B cell (primary cell): Measurements from ENCODE around the gene ELANE. TPM values are rescaled to one million over a fixed set of nuclear protein-coding genes. Genes with fewer than 3 reads are reported as not detected.
A peak's percentile ranks its signal among the peaks of the same experiment; 100 is the strongest.

Source experiments
- ATAC-seq: fragments of 200-7000 bp; cut with Tn5 transposase; one replicate; pipeline ENCODE4 v1.10.0; 2021; ENCODE audit warnings: low read depth, mild to moderate bottlenecking, moderate number of reproducible peaks, moderate library complexity
- CTCF ChIA-PET: fragments of 350-600 bp; sonication (Branson Sonifier 250); formaldehyde crosslinking; loops from one replicate; lab custom pipeline; 2021; ENCODE audit warnings: antibody characterized with exemption, inconsistent platforms; lab: Charles Lee
- POLR2A ChIA-PET: fragments of 350-600 bp; sonication (Branson Sonifier 250); formaldehyde crosslinking; loops from one replicate; lab custom pipeline; 2021; ENCODE audit warnings: antibody characterized with exemption; lab: Charles Lee
- DNase-seq: peaks from one replicate; pipeline ENCODE4 v3.0.0; 2013
- H2AFZ ChIP-seq: 2 replicates; pipeline ENCODE4 v1.6.1; 2012; ENCODE audit warnings: mild to moderate bottlenecking, low read depth, low read length; ENCODE audit not compliant: insufficient read depth, poor library complexity, severe bottlenecking
- H3K27ac ChIP-seq, 2 donors: 1 replicate in 1 of 2; 2 replicates in 1 of 2; pipeline ENCODE4 v1.5.1; 2012 to 2013; ENCODE audit warnings: low read length in 2 of 2, mild to moderate bottlenecking in 2 of 2, moderate library complexity in 1 of 2
- H3K27me3 ChIP-seq, 4 experiments: fragments of 200-600 bp in 1 of 4; sonication (generic) in 1 of 4; replicated peaks in 1 of 4; 1 replicate in 2 of 4; 2 replicates in 2 of 4; pipeline versions ENCODE4 v1.6.1 to v1.7.0; 2013 to 2016; ENCODE audit warnings: low read length in 3 of 4, mild to moderate bottlenecking in 2 of 4, mixed read lengths in 1 of 4, moderate library complexity in 1 of 4; ENCODE audit not compliant: insufficient read depth in 4 of 4, control insufficient read depth in 3 of 4; ENCODE audit errors: control extremely low read depth in 1 of 4
- H3K36me3 ChIP-seq, 2 experiments: replicated peaks in 1 of 2; 1 replicate in 1 of 2; 2 replicates in 1 of 2; pipeline versions ENCODE4 v1.6.1 to v1.7.1; 2013; ENCODE audit warnings: low read length in 1 of 2; ENCODE audit not compliant: insufficient read depth in 2 of 2, control insufficient read depth in 1 of 2; ENCODE audit errors: control extremely low read depth in 1 of 2, extremely low read depth in 1 of 2
- H3K4me1 ChIP-seq, 2 donors: fragments of 200-600 bp in 1 of 2; sonication (generic) in 1 of 2; 1 replicate in 1 of 2; 2 replicates in 1 of 2; pipeline versions ENCODE4 v1.5.1 to v1.6.1; 2013 to 2017; ENCODE audit warnings: low read length in 2 of 2; ENCODE audit not compliant: control insufficient read depth in 2 of 2, insufficient read depth in 2 of 2
- H3K4me2 ChIP-seq: replicated peaks from 2 replicates; pipeline ENCODE3; 2012; ENCODE audit warnings: mild to moderate bottlenecking, low read depth, low read length; ENCODE audit not compliant: poor library complexity, severe bottlenecking
- H3K4me3 ChIP-seq, 5 experiments: fragments of 200-600 bp in 1 of 5; sonication (generic) in 1 of 5; 1 replicate in 3 of 5; 2 replicates in 2 of 5; pipeline versions ENCODE4 v1.5.1 to v1.7.0; 2011 to 2016; ENCODE audit warnings: low read length in 4 of 5, mild to moderate bottlenecking in 4 of 5, low read depth in 2 of 5, control low read depth in 1 of 5, moderate library complexity in 1 of 5; ENCODE audit not compliant: insufficient read depth in 1 of 5; ENCODE audit errors: control extremely low read depth in 1 of 5, extremely low read depth in 1 of 5
- H3K79me2 ChIP-seq: fragments of 200-600 bp; sonication (generic); one replicate; pipeline ENCODE4 v1.6.0; 2016; ENCODE audit warnings: low read length; ENCODE audit not compliant: control insufficient read depth, insufficient read depth
- H3K9ac ChIP-seq: fragments of 200-600 bp; sonication (generic); 2 replicates; pipeline ENCODE4 v1.6.1; 2017; ENCODE audit warnings: mild to moderate bottlenecking, low read length, moderate library complexity
- H3K9me3 ChIP-seq, 3 donors: one replicate each; pipeline versions ENCODE4 v1.6.1 to v1.7.1; 2013; ENCODE audit warnings: low read length in 2 of 3; ENCODE audit not compliant: control insufficient read depth in 2 of 3, insufficient read depth in 1 of 3; ENCODE audit errors: control extremely low read depth in 1 of 3
- H4K20me1 ChIP-seq: 2 replicates; pipeline ENCODE4 v1.6.0; 2012; ENCODE audit warnings: mild to moderate bottlenecking, low read length; ENCODE audit not compliant: insufficient read depth, control insufficient read depth, poor library complexity, severe bottlenecking
- H3K27ac Mint-ChIP-seq: one replicate; pipeline ENCODE4 v1.8.0; 2021; ENCODE audit warnings: mixed read lengths
- H3K27me3 Mint-ChIP-seq: one replicate; pipeline ENCODE4 v1.8.0; 2021; ENCODE audit warnings: mixed read lengths
- H3K4me1 Mint-ChIP-seq: one replicate; pipeline ENCODE4 v1.8.0; 2021; ENCODE audit warnings: mixed read lengths
- H3K4me3 Mint-ChIP-seq: one replicate; pipeline ENCODE4 v1.8.0; 2021; ENCODE audit warnings: mixed read lengths
- H3K9me3 Mint-ChIP-seq: one replicate; pipeline ENCODE4 v1.8.0; 2022; ENCODE audit warnings: mixed read lengths; ENCODE audit not compliant: insufficient read depth
- CTCF ChIP-seq: fragments of 200-600 bp; IDR thresholded peaks from one replicate; pipeline ENCODE4 v1.8.0; 2022; ENCODE audit warnings: antibody characterized with exemption, mild to moderate bottlenecking
- EZH2 ChIP-seq: IDR thresholded peaks from 2 replicates; pipeline ENCODE4 v1.6.1; 2012; ENCODE audit warnings: borderline replicate concordance, low read depth, mild to moderate bottlenecking, moderate library complexity, low read length; ENCODE audit not compliant: insufficient read depth, poor library complexity, severe bottlenecking
- WGBS: methylation state at CpG from one replicate; pipeline ENCODE4 v1.1.5; 2013; ENCODE audit warnings: missing lambda C conversion rate; ENCODE audit not compliant: insufficient coverage; 5-methylcytosine and 5-hydroxymethylcytosine counted together
- intact Hi-C: fragments of 100-400 bp; cut with micrococcal nuclease; formaldehyde crosslinking; loops from one replicate; pipeline ENCODE4 v1.10.0; 2022
- polyA plus RNA-seq: library from polyadenylated mRNA; depleted of rRNA; stranded (reverse); fragments of >200 nt; gene quantifications from 2 replicates; pipeline ENCODE4 v1.2.3, GENCODE V29; 2012
- total RNA-seq, 2 donors: library from RNA; stranded (reverse); fragments of 120-200 nt in 1 of 2; gene quantifications; 1 replicate in 1 of 2; 2 replicates in 1 of 2; pipeline versions ENCODE4 v1.2.3 to v1.2.4, GENCODE V29; 2013 to 2022

Gene ELANE
- total and polyA plus RNA-seq, 2 donors (not counting 1 experiment from before 2014, with no cell fraction given), result 0.18 TPM; not detected in 1

GRCh38 chr19:814152-815078 is 37.7 kb upstream of the ELANE start:
- H3K4me3 Mint-ChIP-seq, result no peak overlapping the region
- H3K9me3 ChIP-seq, result peaks cover 0 to 3% (median 0%) of the 10 kb centered on the region in 3 donors
- intact Hi-C loops, result no loop called here
- no peak overlapping the region for H3K27ac Mint-ChIP-seq
- no peak overlapping the region for H3K9ac ChIP-seq
- H3K4me1 Mint-ChIP-seq, result no peaks in the 10 kb centered on the region
- no peaks in the 10 kb centered on the region for H3K9me3 Mint-ChIP-seq
- H3K27ac ChIP-seq, result no peak overlapping the region
- H4K20me1 ChIP-seq, result peaks cover 33% of the 10 kb centered on the region
- TF ChIP-seq CTCF (no peak), EZH2 (no peak)
- WGBS, result 95% methylated on average over 47 of the region's 49 CpGs
- H3K4me3 ChIP-seq, result no peak overlapping the region
- peaks cover 0 to 33% of the 10 kb centered on the region in 2 experiments for H3K36me3 ChIP-seq
- peaks cover 4% of the 10 kb centered on the region for H3K79me2 ChIP-seq
- no peak overlapping the region for H2AFZ ChIP-seq
- no peaks in the 10 kb centered on the region for H3K27me3 ChIP-seq
- CTCF ChIA-PET, result no interaction called here
- H3K27me3 Mint-ChIP-seq, result no peaks in the 10 kb centered on the region
- ATAC-seq (no peak), DNase-seq (peak; percentile 43)
- POLR2A ChIA-PET, result no interaction called here
- no peak overlapping the region for H3K4me2 ChIP-seq
- no peaks in the 10 kb centered on the region for H3K4me1 ChIP-seq

- no peak overlapping the region for H3K27ac ChIP-seq
- Mint-ChIP-seq H3K27me3 (no peaks in the 10 kb centered on the region), H3K4me3 (no peak overlapping the region), H3K27ac (no peak overlapping the region), H3K4me1 (no peaks in the 10 kb centered on the region), H3K9me3 (no peaks in the 10 kb centered on the region)
- ChIA-PET CTCF (no interaction called here), POLR2A (no interaction called here)
- no peak overlapping the region for H3K4me3 ChIP-seq
- peaks cover 24% of the 10 kb centered on the region for H4K20me1 ChIP-seq
- H3K9ac ChIP-seq, result no peak overlapping the region
- H3K27me3 ChIP-seq, result no peaks in the 10 kb centered on the region
- DNase-seq, result no peak
- ATAC-seq, result no peak
- no peaks in the 10 kb centered on the region for H3K4me1 ChIP-seq
- peaks cover 4% of the 10 kb centered on the region for H3K79me2 ChIP-seq
- no peak overlapping the region for H2AFZ ChIP-seq
- peaks cover 0 to 3% (median 0%) of the 10 kb centered on the region in 3 donors for H3K9me3 ChIP-seq
- intact Hi-C loops, result no loop called here
- H3K4me2 ChIP-seq, result no peak overlapping the region
- TF ChIP-seq CTCF (no peak), EZH2 (no peak)
- WGBS, result 97% methylated on average over 47 of the region's 47 CpGs
- peaks cover 0 to 25% of the 10 kb centered on the region in 2 experiments for H3K36me3 ChIP-seq
Observed at GRCh38 chr19:815079-815774, 36.9 kb upstream of the ELANE start.
